A549 (cell line): ENCODE measurements around the gene C9orf57. TPM values are rescaled to one million over a fixed set of nuclear protein-coding genes. Genes with fewer than 3 reads are reported as not detected.

Experiments used
- ATAC-seq, 2 experiments: fragments of 200-7000 bp in 1 of 2; fragments of >200 bp in 1 of 2; cut with Nextera tagmentation in 1 of 2; cut with Tn5 transposase in 1 of 2; 3 replicates each; pipeline versions ENCODE4 v1.8.0 to v1.9.1; 2018 to 2020; ENCODE audit warnings: mild to moderate bottlenecking in 1 of 2, moderate library complexity in 1 of 2
- CTCF ChIA-PET: fragments of 300-600 bp; sonication (Branson Sonifier 250); formaldehyde crosslinking; extraction: SDS; loops from one replicate; lab custom pipeline; 2021; ENCODE audit warnings: antibody characterized with exemption, inconsistent platforms; lab: Yijun Ruan, JAX
- POLR2A ChIA-PET: fragments of 350-600 bp; formaldehyde crosslinking; extraction: SDS; loops from one replicate; lab custom pipeline; 2021; ENCODE audit warnings: antibody characterized with exemption, inconsistent platforms; lab: Yijun Ruan, JAX
- DNase-seq, 2 experiments: peaks; one replicate each; pipeline versions ENCODE4 v3.0.0 to v3.0.0-alpha.2; 2011 to 2016; ENCODE audit warnings: low read depth in 1 of 2, low spot score in 1 of 2
- FAIRE-seq: peaks from 2 replicates; lab custom pipeline; 2011; peaks lifted over from hg19 to GRCh38; lab: Jason Lieb, UNC
- H3K27ac ChIP-seq, 2 experiments: fragments of >200 bp; sonication (Bioruptor Twin); formaldehyde crosslinking; 3 replicates each; pipeline ENCODE4 v1.5.1; 2016 to 2017
- H3K4me1 ChIP-seq: fragments of >200 bp; sonication (Bioruptor Twin); formaldehyde crosslinking; 3 replicates; pipeline ENCODE4 v1.6.1; 2016
- H3K4me2 ChIP-seq: fragments of >200 bp; sonication (Bioruptor Twin); formaldehyde crosslinking; 3 replicates; pipeline ENCODE4 v1.6.1; 2016
- H3K4me3 ChIP-seq: fragments of >200 bp; sonication (Bioruptor Twin); formaldehyde crosslinking; 3 replicates; pipeline ENCODE4 v1.5.1; 2016
- H3K9me3 ChIP-seq: fragments of >200 bp; sonication (Bioruptor Twin); formaldehyde crosslinking; 3 replicates; pipeline ENCODE4 v1.6.1; 2016
- BHLHE40 ChIP-seq: IDR thresholded peaks from 2 replicates; pipeline ENCODE4 v1.6.1; 2012; ENCODE audit warnings: low read depth, low read length, inconsistent platforms
- CBX2 ChIP-seq: fragments of 200-600 bp; sonication (generic); IDR thresholded peaks from 2 replicates; pipeline ENCODE4 v1.6.1; 2016; ENCODE audit warnings: low read depth, mild to moderate bottlenecking, borderline replicate concordance
- CHD2 ChIP-seq: fragments of 150-350 bp; IDR thresholded peaks from 2 replicates; pipeline ENCODE4 v1.6.1; 2014; ENCODE audit warnings: low read length; ENCODE audit not compliant: partially characterized antibody
- EHMT2 ChIP-seq: fragments of 200-600 bp; sonication (generic); IDR thresholded peaks from 2 replicates; pipeline ENCODE4 v1.6.1; 2016; ENCODE audit warnings: antibody characterized with exemption, low read depth, mild to moderate bottlenecking, moderate library complexity
- EP300 ChIP-seq, 2 experiments: fragments of >200 bp; sonication (Bioruptor Twin); formaldehyde crosslinking; IDR thresholded peaks; 2 replicates in 1 of 2; 3 replicates in 1 of 2; pipeline ENCODE4 v1.6.1; 2016 to 2017
- GATA3 ChIP-seq: IDR thresholded peaks from 2 replicates; pipeline ENCODE4 v1.6.1; 2012; ENCODE audit warnings: borderline replicate concordance
- HDAC2 ChIP-seq: fragments of 200-600 bp; sonication (generic); IDR thresholded peaks from 2 replicates; pipeline ENCODE4 v1.6.1; 2016
- HOXA7 ChIP-seq: fragments of 250-450 bp; sonication (Bioruptor Pico); IDR thresholded peaks from 2 replicates; pipeline ENCODE4 v1.5.0; 2020; ENCODE audit warnings: mild to moderate bottlenecking, moderate library complexity
- HOXB5 ChIP-seq: fragments of 250-450 bp; sonication (Bioruptor Pico); IDR thresholded peaks from 2 replicates; pipeline ENCODE4 v1.5.0; 2020; ENCODE audit warnings: mild to moderate bottlenecking, moderate library complexity
- JUNB ChIP-seq: fragments of >200 bp; sonication (Bioruptor Twin); formaldehyde crosslinking; IDR thresholded peaks from 2 replicates; pipeline ENCODE4 v1.6.1; 2016
- KDM1A ChIP-seq: fragments of 200-600 bp; sonication (generic); IDR thresholded peaks from 2 replicates; pipeline ENCODE4 v1.6.1; 2016; ENCODE audit warnings: low read depth, mild to moderate bottlenecking
- KDM5A ChIP-seq: fragments of 200-600 bp; sonication (generic); IDR thresholded peaks from 2 replicates; pipeline ENCODE4 v1.6.1; 2016; ENCODE audit warnings: antibody characterized with exemption, mild to moderate bottlenecking
- MYC ChIP-seq: IDR thresholded peaks from 2 replicates; pipeline ENCODE4 v1.6.1; 2012; ENCODE audit warnings: mild to moderate bottlenecking, inconsistent platforms, low read length, improper control_type of control experiment, borderline replicate concordance
- PBX3 ChIP-seq: IDR thresholded peaks from 2 replicates; pipeline ENCODE4 v1.6.1; 2012
- PHF8 ChIP-seq: fragments of 200-600 bp; sonication (generic); IDR thresholded peaks from 2 replicates; pipeline ENCODE4 v1.6.1; 2016; ENCODE audit warnings: low read depth, mild to moderate bottlenecking, antibody characterized with exemption, moderate library complexity, borderline replicate concordance
- POLR2AphosphoS2 ChIP-seq: conservative IDR thresholded peaks from 2 replicates; pipeline ENCODE4 v1.6.1; 2012; ENCODE audit warnings: low read length, improper control_type of control experiment, inconsistent platforms
- RAD21 ChIP-seq, 2 experiments: fragments of >200 bp in 1 of 2; sonication (Bioruptor Twin) in 1 of 2; formaldehyde crosslinking in 1 of 2; IDR thresholded peaks in 1 of 2; conservative IDR thresholded peaks in 1 of 2; 2 replicates in 1 of 2; 3 replicates in 1 of 2; pipeline ENCODE4 v1.6.1; 2012 to 2018; ENCODE audit warnings: inconsistent platforms in 1 of 2
- RFX5 ChIP-seq: fragments of 450-650 bp; IDR thresholded peaks from 2 replicates; pipeline ENCODE4 v1.7.1; 2014; ENCODE audit warnings: antibody characterized with exemption, mild to moderate bottlenecking, moderate library complexity
- SREBF2 ChIP-seq: fragments of 450-650 bp; IDR thresholded peaks from 2 replicates; pipeline ENCODE4 v1.6.1; 2014; ENCODE audit warnings: mild to moderate bottlenecking, moderate library complexity
- TFCP2L1 ChIP-seq: fragments of 250-450 bp; sonication (Bioruptor Pico); IDR thresholded peaks from 2 replicates; pipeline ENCODE4 v1.5.0; 2021; ENCODE audit warnings: mild to moderate bottlenecking
- ZNF302 ChIP-seq: fragments of 250-450 bp; sonication (Bioruptor Pico); IDR thresholded peaks from 2 replicates; pipeline ENCODE4 v1.9.0; 2021; ENCODE audit warnings: inconsistent platforms, mild to moderate bottlenecking, moderate library complexity
- WGBS: methylation state at CpG from one replicate; pipeline ENCODE4 v1.1.6; 2017; ENCODE audit errors: missing lambda C conversion rate; 5-methylcytosine and 5-hydroxymethylcytosine counted together
- polyA plus RNA-seq, 4 experiments: library from polyadenylated mRNA; depleted of rRNA in 3 of 4; stranded (reverse); fragments of >200 nt; fragmentation: RNase III in 1 of 4; extraction: RNeasy Plus Mini Kit Qiagen cat#74134 plus additional on column Dnase treatment in 1 of 4; gene quantifications; 2 replicates in 3 of 4; 3 replicates in 1 of 4; pipeline ENCODE4 v1.2.3, GENCODE V29; 2011 to 2017
- TF ChIP-seq, protein P1 (sequence below): fragments of 200-600 bp; sonication (generic); IDR thresholded peaks from 2 replicates; pipeline ENCODE4 v1.6.1; 2016; ENCODE audit warnings: antibody characterized with exemption, mild to moderate bottlenecking, moderate library complexity
- TF ChIP-seq, protein P2 (sequence below): fragments of 250-450 bp; sonication (Bioruptor Pico); IDR thresholded peaks from 2 replicates; pipeline ENCODE4 v1.5.0; 2021; ENCODE audit warnings: mild to moderate bottlenecking, moderate library complexity, borderline replicate concordance
- TF ChIP-seq, protein P3 (sequence below): fragments of >200 bp; sonication (Bioruptor Twin); formaldehyde crosslinking; IDR thresholded peaks from 3 replicates; pipeline ENCODE4 v1.5.1; 2016
- TF ChIP-seq, protein P4 (sequence below): fragments of 250-450 bp; sonication (Bioruptor Pico); IDR thresholded peaks from 2 replicates; pipeline ENCODE4 v1.5.0; 2020; ENCODE audit warnings: low read depth, mild to moderate bottlenecking, moderate library complexity
- TF ChIP-seq, protein P5 (sequence below): IDR thresholded peaks from 2 replicates; pipeline ENCODE4 v1.6.1; 2012; ENCODE audit warnings: low read depth, borderline replicate concordance

C9orf57 gene
- polyA plus RNA-seq, 2 of the 4 experiments (the other 2 are of a cell fraction), result not detected

GRCh38 chr9:72042928-72043327 lies 17.5 kb downstream of the C9orf57 start (continued):
- TF ChIP-seq SREBF2, result no peak
- no peak for TF ChIP-seq KDM5A
- no peak for TF ChIP-seq JUNB
- TF ChIP-seq PHF8, result no peak
- TF ChIP-seq HDAC2, result no peak
- no peak for TF ChIP-seq MYC

GRCh38 chr9:72041775-72042194 lies 18.6 kb downstream of the C9orf57 start:
- Histone ChIP-seq H3K4me3 (no peak overlapping the region), H3K4me2 (no peak overlapping the region), H3K4me1 (no peaks in the 10 kb centered on the region; the same call in 2 of the 3 replicates), H3K9me3 (no peaks in the 10 kb centered on the region), H3K27ac (no peak overlapping the region)
- FAIRE-seq, result no peak
- CTCF ChIA-PET, result interaction anchor here (0.7 to 13.0 kb wide), 2 partner anchors 9 to 235 kb away, joined by 3 to 275 read pairs; no protein-coding TSS in a partner anchor
- no peak for ATAC-seq
- 77% methylated on average over 7 of the region's 7 CpGs for WGBS
- POLR2A ChIA-PET, result no interaction called here
- no peak for DNase-seq
- TF ChIP-seq, protein P1, sequence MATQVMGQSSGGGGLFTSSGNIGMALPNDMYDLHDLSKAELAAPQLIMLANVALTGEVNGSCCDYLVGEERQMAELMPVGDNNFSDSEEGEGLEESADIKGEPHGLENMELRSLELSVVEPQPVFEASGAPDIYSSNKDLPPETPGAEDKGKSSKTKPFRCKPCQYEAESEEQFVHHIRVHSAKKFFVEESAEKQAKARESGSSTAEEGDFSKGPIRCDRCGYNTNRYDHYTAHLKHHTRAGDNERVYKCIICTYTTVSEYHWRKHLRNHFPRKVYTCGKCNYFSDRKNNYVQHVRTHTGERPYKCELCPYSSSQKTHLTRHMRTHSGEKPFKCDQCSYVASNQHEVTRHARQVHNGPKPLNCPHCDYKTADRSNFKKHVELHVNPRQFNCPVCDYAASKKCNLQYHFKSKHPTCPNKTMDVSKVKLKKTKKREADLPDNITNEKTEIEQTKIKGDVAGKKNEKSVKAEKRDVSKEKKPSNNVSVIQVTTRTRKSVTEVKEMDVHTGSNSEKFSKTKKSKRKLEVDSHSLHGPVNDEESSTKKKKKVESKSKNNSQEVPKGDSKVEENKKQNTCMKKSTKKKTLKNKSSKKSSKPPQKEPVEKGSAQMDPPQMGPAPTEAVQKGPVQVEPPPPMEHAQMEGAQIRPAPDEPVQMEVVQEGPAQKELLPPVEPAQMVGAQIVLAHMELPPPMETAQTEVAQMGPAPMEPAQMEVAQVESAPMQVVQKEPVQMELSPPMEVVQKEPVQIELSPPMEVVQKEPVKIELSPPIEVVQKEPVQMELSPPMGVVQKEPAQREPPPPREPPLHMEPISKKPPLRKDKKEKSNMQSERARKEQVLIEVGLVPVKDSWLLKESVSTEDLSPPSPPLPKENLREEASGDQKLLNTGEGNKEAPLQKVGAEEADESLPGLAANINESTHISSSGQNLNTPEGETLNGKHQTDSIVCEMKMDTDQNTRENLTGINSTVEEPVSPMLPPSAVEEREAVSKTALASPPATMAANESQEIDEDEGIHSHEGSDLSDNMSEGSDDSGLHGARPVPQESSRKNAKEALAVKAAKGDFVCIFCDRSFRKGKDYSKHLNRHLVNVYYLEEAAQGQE, result no peak
- TF ChIP-seq HOXA7 (CRISPR knock-in tag) (no peak), RFX5 (no peak), SREBF2 (no peak), GATA3 (no peak), KDM1A (no peak), TFCP2L1 (CRISPR knock-in tag) (no peak), CHD2 (no peak), EHMT2 (no peak), POLR2AphosphoS2 (no peak)
- TF ChIP-seq, protein P2, sequence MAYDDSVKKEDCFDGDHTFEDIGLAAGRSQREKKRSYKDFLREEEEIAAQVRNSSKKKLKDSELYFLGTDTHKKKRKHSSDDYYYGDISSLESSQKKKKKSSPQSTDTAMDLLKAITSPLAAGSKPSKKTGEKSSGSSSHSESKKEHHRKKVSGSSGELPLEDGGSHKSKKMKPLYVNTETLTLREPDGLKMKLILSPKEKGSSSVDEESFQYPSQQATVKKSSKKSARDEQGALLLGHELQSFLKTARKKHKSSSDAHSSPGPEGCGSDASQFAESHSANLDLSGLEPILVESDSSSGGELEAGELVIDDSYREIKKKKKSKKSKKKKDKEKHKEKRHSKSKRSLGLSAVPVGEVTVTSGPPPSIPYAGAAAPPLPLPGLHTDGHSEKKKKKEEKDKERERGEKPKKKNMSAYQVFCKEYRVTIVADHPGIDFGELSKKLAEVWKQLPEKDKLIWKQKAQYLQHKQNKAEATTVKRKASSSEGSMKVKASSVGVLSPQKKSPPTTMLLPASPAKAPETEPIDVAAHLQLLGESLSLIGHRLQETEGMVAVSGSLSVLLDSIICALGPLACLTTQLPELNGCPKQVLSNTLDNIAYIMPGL (CRISPR knock-in tag), result no peak
- TF ChIP-seq, protein P3, sequence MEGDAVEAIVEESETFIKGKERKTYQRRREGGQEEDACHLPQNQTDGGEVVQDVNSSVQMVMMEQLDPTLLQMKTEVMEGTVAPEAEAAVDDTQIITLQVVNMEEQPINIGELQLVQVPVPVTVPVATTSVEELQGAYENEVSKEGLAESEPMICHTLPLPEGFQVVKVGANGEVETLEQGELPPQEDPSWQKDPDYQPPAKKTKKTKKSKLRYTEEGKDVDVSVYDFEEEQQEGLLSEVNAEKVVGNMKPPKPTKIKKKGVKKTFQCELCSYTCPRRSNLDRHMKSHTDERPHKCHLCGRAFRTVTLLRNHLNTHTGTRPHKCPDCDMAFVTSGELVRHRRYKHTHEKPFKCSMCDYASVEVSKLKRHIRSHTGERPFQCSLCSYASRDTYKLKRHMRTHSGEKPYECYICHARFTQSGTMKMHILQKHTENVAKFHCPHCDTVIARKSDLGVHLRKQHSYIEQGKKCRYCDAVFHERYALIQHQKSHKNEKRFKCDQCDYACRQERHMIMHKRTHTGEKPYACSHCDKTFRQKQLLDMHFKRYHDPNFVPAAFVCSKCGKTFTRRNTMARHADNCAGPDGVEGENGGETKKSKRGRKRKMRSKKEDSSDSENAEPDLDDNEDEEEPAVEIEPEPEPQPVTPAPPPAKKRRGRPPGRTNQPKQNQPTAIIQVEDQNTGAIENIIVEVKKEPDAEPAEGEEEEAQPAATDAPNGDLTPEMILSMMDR, result no peak

DNA sequence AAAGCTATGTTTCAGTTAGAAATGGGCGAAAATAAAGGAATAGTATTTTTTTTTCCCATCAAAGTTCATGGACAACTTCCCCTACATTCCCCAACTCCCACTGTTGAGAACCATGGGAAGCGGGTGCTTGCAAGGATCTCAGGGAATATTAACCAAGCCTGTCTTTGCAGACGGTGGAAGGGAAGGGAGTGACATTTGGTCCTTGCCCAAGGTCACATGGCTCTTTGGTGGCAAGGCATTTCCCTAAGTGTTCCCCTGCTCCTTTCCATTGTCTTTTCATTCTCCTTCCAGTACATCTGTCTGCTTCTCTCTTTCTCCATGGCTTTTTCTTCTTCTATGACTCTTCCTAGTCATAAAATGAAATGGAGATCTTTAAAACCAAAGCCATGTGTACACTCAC lies 19.0 kb downstream of the C9orf57 start:
- no peak overlapping the region for H3K4me3 ChIP-seq
- 69% methylated on average over 3 of the region's 3 CpGs for WGBS
- no peak overlapping the region for H3K27ac ChIP-seq
- ChIA-PET POLR2A (no interaction called here), CTCF (interaction anchor here (13.0 kb wide), 1 partner anchor 235 kb away, joined by 275 read pairs; no protein-coding TSS in a partner anchor)
- no peaks in the 10 kb centered on the region for H3K9me3 ChIP-seq
- H3K4me1 ChIP-seq, result no peaks in the 10 kb centered on the region; the same call in 2 of the 3 replicates
- ATAC-seq (no peak), FAIRE-seq (no peak), DNase-seq (no peak)
- H3K4me2 ChIP-seq, result no peak overlapping the region
- TF ChIP-seq, protein P4, sequence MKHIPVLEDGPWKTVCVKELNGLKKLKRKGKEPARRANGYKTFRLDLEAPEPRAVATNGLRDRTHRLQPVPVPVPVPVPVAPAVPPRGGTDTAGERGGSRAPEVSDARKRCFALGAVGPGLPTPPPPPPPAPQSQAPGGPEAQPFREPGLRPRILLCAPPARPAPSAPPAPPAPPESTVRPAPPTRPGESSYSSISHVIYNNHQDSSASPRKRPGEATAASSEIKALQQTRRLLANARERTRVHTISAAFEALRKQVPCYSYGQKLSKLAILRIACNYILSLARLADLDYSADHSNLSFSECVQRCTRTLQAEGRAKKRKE (CRISPR knock-in tag), result no peak
- TF ChIP-seq PHF8 (no peak), ZNF302 (CRISPR knock-in tag) (no peak), PBX3 (no peak), CHD2 (no peak), HOXA7 (CRISPR knock-in tag) (no peak), EP300 (IDR thresholded peaks at IDR 0.05) (no peak), EHMT2 (no peak), CBX2 (no peak), RAD21 (conservative IDR thresholded peaks at IDR 0.05 in 1 of 2, IDR thresholded peaks at IDR 0.05 in 1 of 2) (no peak), HOXB5 (CRISPR knock-in tag) (no peak), BHLHE40 (no peak)
- TF ChIP-seq, protein P5, sequence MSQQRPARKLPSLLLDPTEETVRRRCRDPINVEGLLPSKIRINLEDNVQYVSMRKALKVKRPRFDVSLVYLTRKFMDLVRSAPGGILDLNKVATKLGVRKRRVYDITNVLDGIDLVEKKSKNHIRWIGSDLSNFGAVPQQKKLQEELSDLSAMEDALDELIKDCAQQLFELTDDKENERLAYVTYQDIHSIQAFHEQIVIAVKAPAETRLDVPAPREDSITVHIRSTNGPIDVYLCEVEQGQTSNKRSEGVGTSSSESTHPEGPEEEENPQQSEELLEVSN, result no peak
